Measurements from ENCODE around the gene SMG6. TPM values are rescaled to one million over a fixed set of nuclear protein-coding genes. Genes with fewer than 3 reads are reported as not detected.

SMG6 gene
- total and polyA plus RNA-seq, 2 of the 13 experiments (the other 11 are each of a cell fraction or from before 2014, with no cell fraction given), result 4.6 to 14.6 TPM

DNA sequence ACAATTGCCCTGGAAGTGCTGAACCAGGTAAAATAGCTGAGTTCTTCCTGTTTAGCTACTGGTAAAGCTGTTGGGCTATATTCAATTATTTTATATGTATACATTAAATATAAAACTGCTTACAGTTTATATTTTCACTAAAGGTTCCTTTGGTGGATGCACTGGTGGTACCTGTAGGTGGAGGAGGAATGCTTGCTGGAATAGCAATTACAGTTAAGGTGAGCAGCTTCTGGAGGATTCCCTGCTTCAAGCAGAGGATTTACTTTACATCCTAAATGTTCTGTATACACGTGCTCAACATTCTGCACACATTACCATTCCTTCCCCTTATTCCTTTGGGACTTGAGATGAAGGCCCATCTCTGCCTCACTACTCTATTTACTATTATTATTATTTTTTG is 17.8 kb upstream of the SMG6 start:
- intact Hi-C loops (cut with micrococcal nuclease; ENCODE audit: unreplicated experiment), result no loop called here
- in situ Hi-C loops (cut with HindIII; ENCODE audit: extremely low pct_ligation_motif_present, low pct_unique_long_range_greater_than_20kb), result no loop called here
- Histone ChIP-seq H3K27me3 (ENCODE audit: control insufficient read depth in 1 of 2, insufficient read depth in 2 of 2, low read length in 2 of 2) (no peaks in the 10 kb centered on the region), H3K36me3 (replicated peaks in 1 of 2; ENCODE audit: control insufficient read depth in 1 of 2, insufficient read depth in 2 of 2, low read length in 2 of 2) (peaks cover 11 to 36% of the 10 kb centered on the region in 2 experiments), H3K4me1 (ENCODE audit: insufficient read depth, low read length) (no peaks in the 10 kb centered on the region), H3K4me3 (replicated peaks in 1 of 3; ENCODE audit: insufficient read depth in 1 of 3, low read depth in 2 of 3, low read length in 3 of 3) (no peak overlapping the region), H3K9me3 (ENCODE audit: low read length) (no peaks in the 10 kb centered on the region), H4K20me1 (ENCODE audit: insufficient read depth, low read length) (no peaks in the 10 kb centered on the region), H2AFZ (ENCODE audit: low read length) (no peak overlapping the region), H3K9ac (ENCODE audit: insufficient read depth, low read depth, low read length) (no peak overlapping the region), H3K79me2 (ENCODE audit: insufficient read depth, low read length) (peaks cover 3% of the 10 kb centered on the region), H3K4me2 (ENCODE audit: low read depth, low read length) (no peak overlapping the region), H3K27ac (ENCODE audit: extremely low read length, insufficient read depth, low read length) (no peak overlapping the region)
- ChIA-PET CTCF (ENCODE audit: low intra/inter-chr PET ratio, low total read pairs) (no interaction called here), POLR2A (interaction anchor here (1.1 kb wide), 1 partner anchor 15 kb away, joined by 3 read pairs; the partner anchor contains the start of gene TSR1)
- BruUV-seq (replicated peaks), result no TSS peak
- no peak for FAIRE-seq
- TF ChIP-seq XBP1 (CRISPR knock-in tag; IDR thresholded peaks at IDR 0.05) (no peak), POLR2G (IDR thresholded peaks at IDR 0.05; ENCODE audit: low read depth, low read length) (peak; percentile 37; the same call in 1 of the 2 replicates), RBFOX2 (IDR thresholded peaks at IDR 0.05; ENCODE audit: low read depth, low read length) (0 out of 2 replicates have a peak, but pooled peaks have one; percentile 20), AGO2 (optimal IDR thresholded peaks at IDR 0.05; ENCODE audit: low read depth, low read length) (peak; percentile 5)
- TF ChIP-seq, protein P1, sequence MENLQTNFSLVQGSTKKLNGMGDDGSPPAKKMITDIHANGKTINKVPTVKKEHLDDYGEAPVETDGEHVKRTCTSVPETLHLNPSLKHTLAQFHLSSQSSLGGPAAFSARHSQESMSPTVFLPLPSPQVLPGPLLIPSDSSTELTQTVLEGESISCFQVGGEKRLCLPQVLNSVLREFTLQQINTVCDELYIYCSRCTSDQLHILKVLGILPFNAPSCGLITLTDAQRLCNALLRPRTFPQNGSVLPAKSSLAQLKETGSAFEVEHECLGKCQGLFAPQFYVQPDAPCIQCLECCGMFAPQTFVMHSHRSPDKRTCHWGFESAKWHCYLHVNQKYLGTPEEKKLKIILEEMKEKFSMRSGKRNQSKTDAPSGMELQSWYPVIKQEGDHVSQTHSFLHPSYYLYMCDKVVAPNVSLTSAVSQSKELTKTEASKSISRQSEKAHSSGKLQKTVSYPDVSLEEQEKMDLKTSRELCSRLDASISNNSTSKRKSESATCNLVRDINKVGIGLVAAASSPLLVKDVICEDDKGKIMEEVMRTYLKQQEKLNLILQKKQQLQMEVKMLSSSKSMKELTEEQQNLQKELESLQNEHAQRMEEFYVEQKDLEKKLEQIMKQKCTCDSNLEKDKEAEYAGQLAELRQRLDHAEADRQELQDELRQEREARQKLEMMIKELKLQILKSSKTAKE (CRISPR knock-in tag; IDR thresholded peaks at IDR 0.05; ENCODE audit: borderline replicate concordance), result no peak
- TF ChIP-seq, protein P2, sequence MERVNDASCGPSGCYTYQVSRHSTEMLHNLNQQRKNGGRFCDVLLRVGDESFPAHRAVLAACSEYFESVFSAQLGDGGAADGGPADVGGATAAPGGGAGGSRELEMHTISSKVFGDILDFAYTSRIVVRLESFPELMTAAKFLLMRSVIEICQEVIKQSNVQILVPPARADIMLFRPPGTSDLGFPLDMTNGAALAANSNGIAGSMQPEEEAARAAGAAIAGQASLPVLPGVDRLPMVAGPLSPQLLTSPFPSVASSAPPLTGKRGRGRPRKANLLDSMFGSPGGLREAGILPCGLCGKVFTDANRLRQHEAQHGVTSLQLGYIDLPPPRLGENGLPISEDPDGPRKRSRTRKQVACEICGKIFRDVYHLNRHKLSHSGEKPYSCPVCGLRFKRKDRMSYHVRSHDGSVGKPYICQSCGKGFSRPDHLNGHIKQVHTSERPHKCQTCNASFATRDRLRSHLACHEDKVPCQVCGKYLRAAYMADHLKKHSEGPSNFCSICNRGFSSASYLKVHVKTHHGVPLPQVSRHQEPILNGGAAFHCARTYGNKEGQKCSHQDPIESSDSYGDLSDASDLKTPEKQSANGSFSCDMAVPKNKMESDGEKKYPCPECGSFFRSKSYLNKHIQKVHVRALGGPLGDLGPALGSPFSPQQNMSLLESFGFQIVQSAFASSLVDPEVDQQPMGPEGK (CRISPR knock-in tag; IDR thresholded peaks at IDR 0.05), result no peak
- ATAC-seq, result no peak
- WGBS (ENCODE audit: low lambda C conversion rate), result 90% methylated on average over 1 of the region's 1 CpG
- no peak for DNase-seq (ENCODE audit: low spot score)

Measured in HepG2 (cell line).